DND-41 (cell line): ENCODE data around the gene MARCHF10.

ENCODE experiments used
- CTCF ChIP-seq: IDR thresholded peaks from 2 replicates; pipeline ENCODE4 v1.5.1; 2012; ENCODE audit warnings: borderline replicate concordance, low read length, moderate library complexity, mild to moderate bottlenecking; ENCODE audit not compliant: poor library complexity, severe bottlenecking; ENCODE audit errors: extremely low read depth
- EZH2 ChIP-seq: IDR thresholded peaks from 3 replicates; pipeline ENCODE4 v1.6.1; 2012; ENCODE audit warnings: borderline replicate concordance, low read depth, mild to moderate bottlenecking, moderate library complexity, low read length, inconsistent platforms; ENCODE audit not compliant: severe bottlenecking

GRCh38 chr17:62689441-62690167, 118.5 kb downstream of the MARCHF10 start:
- TF ChIP-seq CTCF = no peak
- TF ChIP-seq EZH2 = no peak
